GM10248 (cell line): ENCODE results near the gene CTF1.
"Not testable (repeated sequence)": the region's sequence is repeated elsewhere in the genome, so short reads cannot be mapped to it uniquely, and the experiment has no call there.

Source experiments
- CTCF ChIA-PET: fragments of 300-600 bp; sonication (Branson Sonifier 250); formaldehyde crosslinking; extraction: SDS; loops from one replicate; lab custom pipeline; 2021; ENCODE audit warnings: antibody characterized with exemption; lab: Yijun Ruan, JAX
- POLR2A ChIA-PET: fragments of 350-650 bp; sonication (Branson Sonifier 250); formaldehyde crosslinking; extraction: SDS; loops from one replicate; lab custom pipeline; 2020; ENCODE audit warnings: antibody characterized with exemption; lab: Yijun Ruan, JAX
- DNase-seq: peaks from one replicate; pipeline ENCODE4 v3.0.0; 2012; ENCODE audit errors: extremely low spot score
- CTCF ChIP-seq: IDR thresholded peaks from 2 replicates; pipeline ENCODE4 v1.5.1; 2012; ENCODE audit warnings: mild to moderate bottlenecking, low read depth; ENCODE audit errors: extremely low read depth, missing control alignments, control extremely low read depth

CTF1 gene

GRCh38 chr16:30937692-30938091 lies 41.3 kb downstream of the CTF1 start:
- CTCF ChIA-PET = interaction anchor here (1.1 to 12.6 kb wide), 3 partner anchors 9 to 11 kb away, joined by 3 to 173 read pairs (median 4); partner anchors contain the start of gene ORAI3
- DNase-seq = no peak
- POLR2A ChIA-PET = no interaction called here
- no peak for TF ChIP-seq CTCF

- POLR2A ChIA-PET = interaction anchor here (0.6 kb wide), 1 partner anchor 212 kb away, joined by 7 read pairs; no protein-coding TSS in a partner anchor
- CTCF ChIA-PET = interaction anchor here (1.0 to 12.6 kb wide), 6 partner anchors 10 to 246 kb away, joined by 3 to 173 read pairs (median 16); partner anchors contain the start of gene ORAI3
- DNase-seq = not testable (repeated sequence)
These were observed 43.2 kb downstream of the CTF1 start for GRCh38 chr16:30939571-30939970.

- ChIA-PET POLR2A (interaction anchor here (0.5 to 1.0 kb wide), 3 partner anchors 33 to 186 kb away, joined by 3 to 5 read pairs (median 3); no protein-coding TSS in a partner anchor), CTCF (interaction anchor here (0.7 to 15.1 kb wide), 42 partner anchors 3 to 502 kb away, joined by 3 to 173 read pairs (median 4); partner anchors contain the start of genes BCL7C, ORAI3, PHKG2 and ZNF843)
- peak; percentile 95 for TF ChIP-seq CTCF
- DNase-seq = peak; percentile 93
These were observed 45.4 kb downstream of the CTF1 start for GRCh38 chr16:30941600-30942425.

GRCh38 chr16:30942426-30942806 lies 46.0 kb downstream of the CTF1 start:
- no peak for DNase-seq
- CTCF ChIA-PET = interaction anchor here (0.7 to 15.1 kb wide), 34 partner anchors 3 to 516 kb away, joined by 3 to 173 read pairs (median 4); partner anchors contain the start of genes BCL7C, ORAI3, PHKG2 and ZNF843
- POLR2A ChIA-PET = interaction anchor here (0.5 to 1.0 kb wide), 3 partner anchors 33 to 186 kb away, joined by 3 to 5 read pairs (median 3); no protein-coding TSS in a partner anchor
- no peak for TF ChIP-seq CTCF

GRCh38 chr16:30944352-30944751 lies 47.9 kb downstream of the CTF1 start:
- ChIA-PET POLR2A (no interaction called here), CTCF (interaction anchor here (1.3 to 15.1 kb wide), 5 partner anchors 5 to 251 kb away, joined by 3 to 173 read pairs (median 7); partner anchors contain the start of gene ORAI3)
- no peak for TF ChIP-seq CTCF
- no peak for DNase-seq

GRCh38 chr16:30946671-30947540 lies 50.5 kb downstream of the CTF1 start:
- TF ChIP-seq CTCF = no peak
- POLR2A ChIA-PET = no interaction called here
- DNase-seq = no peak
- CTCF ChIA-PET = interaction anchor here (15.1 kb wide), 1 partner anchor 8 kb away, joined by 173 read pairs; no protein-coding TSS in a partner anchor
